GM12878 (cell line): Measurements from ENCODE around the gene PLXNB3. TPM values are rescaled to one million over a fixed set of nuclear protein-coding genes. Genes with fewer than 3 reads are reported as not detected.

Source experiments
- ATAC-seq: fragments of 200-7000 bp; cut with Tn5 transposase; 3 replicates; pipeline ENCODE4 v1.9.1; 2020; ENCODE audit warnings: mild to moderate bottlenecking, moderate library complexity
- BruUV-seq: library from RNA; stranded (reverse); fragments of 400-500 nt; replicated peaks from 2 replicates; lab custom pipeline; 2021; lab: Mats Ljungman, UMichigan
- CTCF ChIA-PET: fragments of 300-600 bp; sonication (Branson Sonifier 250); formaldehyde crosslinking; extraction: SDS; loops from one replicate; lab custom pipeline; 2021; ENCODE audit warnings: inconsistent platforms; lab: Yijun Ruan, JAX
- POLR2A ChIA-PET: fragments of 350-600 bp; formaldehyde crosslinking; extraction: SDS; loops from one replicate; lab custom pipeline; 2021; ENCODE audit warnings: inconsistent platforms; lab: Charles Lee
- RAD21 ChIA-PET: fragments of 300-600 bp; sonication (Branson Sonifier 250); formaldehyde crosslinking; loops from one replicate; lab custom pipeline; 2023; ENCODE audit warnings: antibody characterized with exemption; ENCODE audit not compliant: unreplicated experiment; lab: Charles Lee
- SMC1A ChIA-PET: fragments of 300-600 bp; sonication (Branson Sonifier 250); formaldehyde crosslinking; loops from one replicate; lab custom pipeline; 2023; ENCODE audit not compliant: unreplicated experiment, uncharacterized antibody; lab: Charles Lee
- DNase-seq: peaks from one replicate; pipeline ENCODE4 v3.0.0-alpha.2; 2011; ENCODE audit warnings: low read depth, low spot score
- FAIRE-seq: peaks from 3 replicates; lab custom pipeline; 2011; peaks lifted over from hg19 to GRCh38; lab: Jason Lieb, UNC
- H2AFZ ChIP-seq: 2 replicates; pipeline ENCODE4 v1.6.0; 2011; ENCODE audit warnings: low read depth, low read length, control low read depth; ENCODE audit not compliant: control insufficient read depth
- H3K27ac ChIP-seq: 2 replicates; pipeline ENCODE4 v1.5.1; 2011; ENCODE audit warnings: control low read depth; ENCODE audit not compliant: control insufficient read depth, insufficient read depth
- H3K27me3 ChIP-seq, 2 experiments: replicated peaks in 1 of 2; 2 replicates each; pipeline versions ENCODE4 v1.6.0 to v1.6.1; 2011; ENCODE audit warnings: low read length in 1 of 2; ENCODE audit not compliant: control insufficient read depth in 2 of 2, insufficient read depth in 2 of 2
- H3K36me3 ChIP-seq, 2 experiments: 2 replicates each; pipeline ENCODE4 v1.5.1; 2011; ENCODE audit warnings: low read length in 1 of 2; ENCODE audit not compliant: control insufficient read depth in 2 of 2, insufficient read depth in 2 of 2
- H3K4me1 ChIP-seq: 2 replicates; pipeline ENCODE4 v1.6.1; 2011; ENCODE audit warnings: mild to moderate bottlenecking, low read length, moderate library complexity, mixed read lengths; ENCODE audit not compliant: control insufficient read depth, insufficient read depth
- H3K4me2 ChIP-seq: 2 replicates; pipeline ENCODE4 v1.6.0; 2011; ENCODE audit warnings: control low read depth; ENCODE audit not compliant: control insufficient read depth, insufficient read depth
- H3K4me3 ChIP-seq: fragments of 200-600 bp; sonication (generic); 2 replicates; pipeline ENCODE4 v1.5.1; 2016
- H3K79me2 ChIP-seq: 2 replicates; pipeline ENCODE4 v1.6.0; 2011; ENCODE audit warnings: low read length; ENCODE audit not compliant: control insufficient read depth, insufficient read depth
- H3K9ac ChIP-seq: 2 replicates; pipeline ENCODE4 v1.8.0; 2011; ENCODE audit warnings: low read length, control low read depth, mixed read lengths; ENCODE audit not compliant: control insufficient read depth, insufficient read depth
- H3K9me3 ChIP-seq: replicated peaks from 3 replicates; pipeline ENCODE4 v1.5.1; 2011; ENCODE audit warnings: mild to moderate bottlenecking, low read length; ENCODE audit not compliant: control insufficient read depth, insufficient read depth
- H4K20me1 ChIP-seq: 2 replicates; pipeline ENCODE4 v1.6.0; 2011; ENCODE audit not compliant: control insufficient read depth, insufficient read depth
- BHLHE40 ChIP-seq, 2 experiments: fragments of 450-650 bp in 1 of 2; IDR thresholded peaks; 2 replicates each; pipeline ENCODE4 v1.6.1; 2011 to 2017; ENCODE audit warnings: low read depth in 2 of 2, borderline replicate concordance in 1 of 2, improper control_type of control experiment in 1 of 2, low read length in 1 of 2, mild to moderate bottlenecking in 1 of 2
- EGR1 ChIP-seq, 2 experiments: IDR thresholded peaks; 1 replicate in 1 of 2; 2 replicates in 1 of 2; pipeline ENCODE4 v1.6.1; 2011 to 2012; ENCODE audit warnings: low read depth in 2 of 2, low read length in 2 of 2, borderline replicate concordance in 1 of 2, mild to moderate bottlenecking in 1 of 2, moderate library complexity in 1 of 2
- EP300 ChIP-seq, 2 experiments: fragments of 150-350 bp in 1 of 2; IDR thresholded peaks; 2 replicates each; pipeline ENCODE4 v1.6.1; 2011 to 2012; ENCODE audit warnings: low read depth in 2 of 2, low read length in 2 of 2, borderline replicate concordance in 1 of 2, improper control_type of control experiment in 1 of 2, inconsistent platforms in 1 of 2; ENCODE audit not compliant: control insufficient read depth in 1 of 2
- FOS ChIP-seq: IDR thresholded peaks from 3 replicates; pipeline ENCODE4 v1.6.1; 2011; ENCODE audit warnings: borderline replicate concordance; ENCODE audit not compliant: insufficient read length; ENCODE audit errors: extremely low read depth
- FOXM1 ChIP-seq: IDR thresholded peaks from 2 replicates; pipeline ENCODE4 v1.6.1; 2012; ENCODE audit warnings: low read depth, mild to moderate bottlenecking, inconsistent platforms, low read length, moderate library complexity
- NFXL1 ChIP-seq: fragments of 450-650 bp; IDR thresholded peaks from 2 replicates; pipeline ENCODE4 v1.6.1; 2017; ENCODE audit warnings: antibody characterized with exemption, mild to moderate bottlenecking, borderline replicate concordance
- NR2C1 ChIP-seq: fragments of 450-650 bp; IDR thresholded peaks from 2 replicates; pipeline ENCODE4 v1.6.1; 2017; ENCODE audit warnings: antibody characterized with exemption, mild to moderate bottlenecking, moderate library complexity
- PAX5 ChIP-seq: IDR thresholded peaks from 2 replicates; pipeline ENCODE4 v1.6.1; 2011; ENCODE audit warnings: low read depth, low read length, borderline replicate concordance
- PAX8 ChIP-seq: fragments of 450-650 bp; IDR thresholded peaks from 2 replicates; pipeline ENCODE4 v1.6.1; 2017; ENCODE audit warnings: mild to moderate bottlenecking, moderate library complexity
- SMAD5 ChIP-seq: IDR thresholded peaks from 2 replicates; pipeline ENCODE4 v1.6.1; 2016; ENCODE audit warnings: antibody characterized with exemption, low read depth
- WGBS: methylation state at CpG from one replicate; pipeline ENCODE4 v1.1.6; 2016; ENCODE audit warnings: low lambda C conversion rate; ENCODE audit not compliant: insufficient replicate concordance, insufficient coverage; ENCODE audit errors: missing lambda C conversion rate; 5-methylcytosine and 5-hydroxymethylcytosine counted together
- in situ Hi-C: fragments of 300-500 bp; cut with MboI; formaldehyde crosslinking; loops from 9 replicates; pipeline ENCODE4 v1.14.3; 2018; ENCODE audit warnings: mixed read lengths
- intact Hi-C: fragments of 100-400 bp; cut with micrococcal nuclease; formaldehyde crosslinking; loops from one replicate; pipeline ENCODE4 v1.14.2; 2022; ENCODE audit not compliant: unreplicated experiment
- polyA plus RNA-seq, 11 experiments: library from polyadenylated mRNA; depleted of rRNA in 4 of 11; unstranded in 6 of 11; stranded (reverse) in 5 of 11; fragments of >200 nt; fragmentation: Nextera tagmentation in 4 of 11; fragmentation: Illumina TruSeq in 1 of 11; extraction: Ambion mirVana in 4 of 11; extraction: Trizol in 1 of 11; gene quantifications; 1 replicate in 1 of 11; 2 replicates in 10 of 11; pipeline versions ENCODE4 v1.2.1 to v1.2.3, GENCODE V29; 2011 to 2016; ENCODE audit warnings: inconsistent platforms in 2 of 11, missing spikeins in 2 of 11, low read depth in 1 of 11
- total RNA-seq, 4 experiments: library from RNA; depleted of rRNA in 3 of 4; stranded (reverse); fragments of >200 nt in 3 of 4; fragmentation: Illumina TruSeq in 1 of 4; extraction: Trizol in 1 of 4; gene quantifications; 2 replicates each; pipeline versions ENCODE4 v1.2.1 to v1.2.3, GENCODE V29; 2013 to 2021
- TF ChIP-seq, protein P1 (sequence below): fragments of 450-650 bp; IDR thresholded peaks from 2 replicates; pipeline ENCODE4 v1.6.1; 2016; ENCODE audit warnings: mild to moderate bottlenecking, moderate library complexity, borderline replicate concordance
- TF ChIP-seq, protein P2 (sequence below): fragments of 450-650 bp; IDR thresholded peaks from 2 replicates; pipeline ENCODE4 v1.6.1; 2017; ENCODE audit warnings: mild to moderate bottlenecking, low read depth, inconsistent platforms; ENCODE audit not compliant: poor library complexity, severe bottlenecking
- TF ChIP-seq, protein P3 (sequence below): fragments of 450-650 bp; IDR thresholded peaks from 2 replicates; pipeline ENCODE4 v1.6.1; 2016; ENCODE audit warnings: mild to moderate bottlenecking

Gene PLXNB3
- total and polyA plus RNA-seq, 10 of the 15 experiments (the other 5 are each of a cell fraction or from before 2014, with no cell fraction given) = 0.06 to 0.68 (median 0.19) TPM; not detected in 4

DNA sequence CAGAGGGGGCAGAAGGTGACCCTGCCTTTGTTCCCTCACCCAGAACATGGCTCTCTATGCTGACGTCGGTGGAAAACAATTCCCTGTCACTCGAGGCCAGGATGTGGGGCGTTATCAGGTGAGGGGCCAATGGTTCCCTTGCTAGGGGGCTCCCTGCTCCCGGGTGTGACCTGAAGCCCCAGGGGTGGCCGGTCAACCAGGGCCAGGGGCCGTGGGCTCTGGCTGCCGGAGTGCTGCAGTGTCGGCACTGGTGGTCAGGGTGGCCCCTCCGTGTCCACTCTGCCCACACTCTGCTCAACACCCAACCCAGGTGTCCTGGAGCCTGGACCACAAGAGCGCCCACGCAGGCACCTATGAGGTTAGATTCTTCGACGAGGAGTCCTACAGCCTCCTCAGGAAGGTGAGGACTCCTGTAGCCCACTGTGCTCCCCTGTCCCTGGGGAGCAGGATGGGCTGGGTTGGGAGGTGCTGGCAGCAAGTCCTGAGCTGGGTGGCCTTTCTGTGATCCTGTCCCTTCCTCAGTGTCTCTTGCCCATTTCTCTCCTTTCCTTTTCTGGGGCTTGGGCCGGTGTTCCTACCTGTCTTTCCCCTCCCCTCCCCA lies 33.5 kb downstream of the PLXNB3 start:
- no peak overlapping the region for H2AFZ ChIP-seq
- no peaks in the 10 kb centered on the region for H3K27me3 ChIP-seq
- WGBS = 78% methylated on average over 14 of the region's 15 CpGs
- SMC1A ChIA-PET = no interaction called here
- no peaks in the 10 kb centered on the region; the same call in 1 of the 2 replicates for H4K20me1 ChIP-seq
- H3K36me3 ChIP-seq = peaks cover 0 to 1% of the 10 kb centered on the region in 2 experiments; a peak in 2 of 4 replicates
- H3K27ac ChIP-seq = no peak overlapping the region
- no peak for DNase-seq
- POLR2A ChIA-PET = no interaction called here
- in situ Hi-C loops (no loop called here), intact Hi-C loops (no loop called here)
- H3K9ac ChIP-seq = no peak overlapping the region
- no peaks in the 10 kb centered on the region; the same call in 2 of the 3 replicates for H3K9me3 ChIP-seq
- RAD21 ChIA-PET = interaction anchor here (0.6 kb wide), 1 partner anchor 531 kb away, joined by 3 read pairs; no protein-coding TSS in a partner anchor
- no peak overlapping the region for H3K4me3 ChIP-seq
- peaks cover 34% of the 10 kb centered on the region for H3K79me2 ChIP-seq
- ATAC-seq = no peak
- no peak for FAIRE-seq
- no TSS peak for BruUV-seq
- peaks cover 4% of the 10 kb centered on the region; the same call in 1 of the 2 replicates for H3K4me1 ChIP-seq
- H3K4me2 ChIP-seq = no peak overlapping the region
- CTCF ChIA-PET = no interaction called here
- TF ChIP-seq FOXM1 (no peak), PAX8 (no peak), EP300 (IDR thresholded peaks at IDR 0.05; ENCODE audit: borderline replicate concordance in 1 of 2, control insufficient read depth in 1 of 2, low read depth in 2 of 2, low read length in 2 of 2) (no peak), NR2C1 (no peak), BHLHE40 (IDR thresholded peaks at IDR 0.05; ENCODE audit: borderline replicate concordance in 1 of 2, low read depth in 2 of 2, low read length in 1 of 2) (no peak), SMAD5 (no peak), NFXL1 (no peak), EGR1 (IDR thresholded peaks at IDR 0.05; ENCODE audit: borderline replicate concordance in 1 of 2, low read depth in 2 of 2, low read length in 2 of 2) (no peak), PAX5 (no peak), FOS (no peak)
- TF ChIP-seq, protein P1, sequence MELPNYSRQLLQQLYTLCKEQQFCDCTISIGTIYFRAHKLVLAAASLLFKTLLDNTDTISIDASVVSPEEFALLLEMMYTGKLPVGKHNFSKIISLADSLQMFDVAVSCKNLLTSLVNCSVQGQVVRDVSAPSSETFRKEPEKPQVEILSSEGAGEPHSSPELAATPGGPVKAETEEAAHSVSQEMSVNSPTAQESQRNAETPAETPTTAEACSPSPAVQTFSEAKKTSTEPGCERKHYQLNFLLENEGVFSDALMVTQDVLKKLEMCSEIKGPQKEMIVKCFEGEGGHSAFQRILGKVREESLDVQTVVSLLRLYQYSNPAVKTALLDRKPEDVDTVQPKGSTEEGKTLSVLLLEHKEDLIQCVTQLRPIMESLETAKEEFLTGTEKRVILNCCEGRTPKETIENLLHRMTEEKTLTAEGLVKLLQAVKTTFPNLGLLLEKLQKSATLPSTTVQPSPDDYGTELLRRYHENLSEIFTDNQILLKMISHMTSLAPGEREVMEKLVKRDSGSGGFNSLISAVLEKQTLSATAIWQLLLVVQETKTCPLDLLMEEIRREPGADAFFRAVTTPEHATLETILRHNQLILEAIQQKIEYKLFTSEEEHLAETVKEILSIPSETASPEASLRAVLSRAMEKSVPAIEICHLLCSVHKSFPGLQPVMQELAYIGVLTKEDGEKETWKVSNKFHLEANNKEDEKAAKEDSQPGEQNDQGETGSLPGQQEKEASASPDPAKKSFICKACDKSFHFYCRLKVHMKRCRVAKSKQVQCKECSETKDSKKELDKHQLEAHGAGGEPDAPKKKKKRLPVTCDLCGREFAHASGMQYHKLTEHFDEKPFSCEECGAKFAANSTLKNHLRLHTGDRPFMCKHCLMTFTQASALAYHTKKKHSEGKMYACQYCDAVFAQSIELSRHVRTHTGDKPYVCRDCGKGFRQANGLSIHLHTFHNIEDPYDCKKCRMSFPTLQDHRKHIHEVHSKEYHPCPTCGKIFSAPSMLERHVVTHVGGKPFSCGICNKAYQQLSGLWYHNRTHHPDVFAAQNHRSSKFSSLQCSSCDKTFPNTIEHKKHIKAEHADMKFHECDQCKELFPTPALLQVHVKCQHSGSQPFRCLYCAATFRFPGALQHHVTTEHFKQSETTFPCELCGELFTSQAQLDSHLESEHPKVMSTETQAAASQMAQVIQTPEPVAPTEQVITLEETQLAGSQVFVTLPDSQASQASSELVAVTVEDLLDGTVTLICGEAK = no peak
- TF ChIP-seq, protein P2, sequence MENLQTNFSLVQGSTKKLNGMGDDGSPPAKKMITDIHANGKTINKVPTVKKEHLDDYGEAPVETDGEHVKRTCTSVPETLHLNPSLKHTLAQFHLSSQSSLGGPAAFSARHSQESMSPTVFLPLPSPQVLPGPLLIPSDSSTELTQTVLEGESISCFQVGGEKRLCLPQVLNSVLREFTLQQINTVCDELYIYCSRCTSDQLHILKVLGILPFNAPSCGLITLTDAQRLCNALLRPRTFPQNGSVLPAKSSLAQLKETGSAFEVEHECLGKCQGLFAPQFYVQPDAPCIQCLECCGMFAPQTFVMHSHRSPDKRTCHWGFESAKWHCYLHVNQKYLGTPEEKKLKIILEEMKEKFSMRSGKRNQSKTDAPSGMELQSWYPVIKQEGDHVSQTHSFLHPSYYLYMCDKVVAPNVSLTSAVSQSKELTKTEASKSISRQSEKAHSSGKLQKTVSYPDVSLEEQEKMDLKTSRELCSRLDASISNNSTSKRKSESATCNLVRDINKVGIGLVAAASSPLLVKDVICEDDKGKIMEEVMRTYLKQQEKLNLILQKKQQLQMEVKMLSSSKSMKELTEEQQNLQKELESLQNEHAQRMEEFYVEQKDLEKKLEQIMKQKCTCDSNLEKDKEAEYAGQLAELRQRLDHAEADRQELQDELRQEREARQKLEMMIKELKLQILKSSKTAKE = no peak
- TF ChIP-seq, protein P3, sequence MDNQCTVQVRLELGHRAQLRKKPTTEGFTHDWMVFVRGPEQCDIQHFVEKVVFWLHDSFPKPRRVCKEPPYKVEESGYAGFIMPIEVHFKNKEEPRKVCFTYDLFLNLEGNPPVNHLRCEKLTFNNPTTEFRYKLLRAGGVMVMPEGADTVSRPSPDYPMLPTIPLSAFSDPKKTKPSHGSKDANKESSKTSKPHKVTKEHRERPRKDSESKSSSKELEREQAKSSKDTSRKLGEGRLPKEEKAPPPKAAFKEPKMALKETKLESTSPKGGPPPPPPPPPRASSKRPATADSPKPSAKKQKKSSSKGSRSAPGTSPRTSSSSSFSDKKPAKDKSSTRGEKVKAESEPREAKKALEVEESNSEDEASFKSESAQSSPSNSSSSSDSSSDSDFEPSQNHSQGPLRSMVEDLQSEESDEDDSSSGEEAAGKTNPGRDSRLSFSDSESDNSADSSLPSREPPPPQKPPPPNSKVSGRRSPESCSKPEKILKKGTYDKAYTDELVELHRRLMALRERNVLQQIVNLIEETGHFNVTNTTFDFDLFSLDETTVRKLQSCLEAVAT = no peak
